Stimulated activated memory B cell treated with anti-CD40 and anti-IgM and Interleukin-4, amounts not matched to agents 10 μg/mL and 1 μg/mL and 100 μg/mL, for 72 hours (primary cell): Measurements from ENCODE around the gene LRCH1.

Experiments
- ATAC-seq: fragments of 150-1000 bp; cut with Tn5 transposase; 2 replicates; pipeline ENCODE4 v1.10.0; 2021
- H3K27ac Mint-ChIP-seq: one replicate; pipeline ENCODE4 v1.8.0; 2022; ENCODE audit warnings: mild to moderate bottlenecking, mixed read lengths
- H3K27me3 Mint-ChIP-seq: one replicate; pipeline ENCODE4 v1.8.0; 2022; ENCODE audit warnings: mixed read lengths
- H3K36me3 Mint-ChIP-seq: one replicate; pipeline ENCODE4 v1.8.0; 2022; ENCODE audit warnings: mixed read lengths
- H3K4me1 Mint-ChIP-seq: one replicate; pipeline ENCODE4 v1.8.0; 2022; ENCODE audit warnings: mixed read lengths
- H3K4me3 Mint-ChIP-seq: one replicate; pipeline ENCODE4 v1.8.0; 2022; ENCODE audit warnings: mild to moderate bottlenecking, moderate library complexity, mixed read lengths
- H3K9me3 Mint-ChIP-seq: one replicate; pipeline ENCODE4 v1.8.0; 2022; ENCODE audit warnings: mixed read lengths

The LRCH1 gene

DNA sequence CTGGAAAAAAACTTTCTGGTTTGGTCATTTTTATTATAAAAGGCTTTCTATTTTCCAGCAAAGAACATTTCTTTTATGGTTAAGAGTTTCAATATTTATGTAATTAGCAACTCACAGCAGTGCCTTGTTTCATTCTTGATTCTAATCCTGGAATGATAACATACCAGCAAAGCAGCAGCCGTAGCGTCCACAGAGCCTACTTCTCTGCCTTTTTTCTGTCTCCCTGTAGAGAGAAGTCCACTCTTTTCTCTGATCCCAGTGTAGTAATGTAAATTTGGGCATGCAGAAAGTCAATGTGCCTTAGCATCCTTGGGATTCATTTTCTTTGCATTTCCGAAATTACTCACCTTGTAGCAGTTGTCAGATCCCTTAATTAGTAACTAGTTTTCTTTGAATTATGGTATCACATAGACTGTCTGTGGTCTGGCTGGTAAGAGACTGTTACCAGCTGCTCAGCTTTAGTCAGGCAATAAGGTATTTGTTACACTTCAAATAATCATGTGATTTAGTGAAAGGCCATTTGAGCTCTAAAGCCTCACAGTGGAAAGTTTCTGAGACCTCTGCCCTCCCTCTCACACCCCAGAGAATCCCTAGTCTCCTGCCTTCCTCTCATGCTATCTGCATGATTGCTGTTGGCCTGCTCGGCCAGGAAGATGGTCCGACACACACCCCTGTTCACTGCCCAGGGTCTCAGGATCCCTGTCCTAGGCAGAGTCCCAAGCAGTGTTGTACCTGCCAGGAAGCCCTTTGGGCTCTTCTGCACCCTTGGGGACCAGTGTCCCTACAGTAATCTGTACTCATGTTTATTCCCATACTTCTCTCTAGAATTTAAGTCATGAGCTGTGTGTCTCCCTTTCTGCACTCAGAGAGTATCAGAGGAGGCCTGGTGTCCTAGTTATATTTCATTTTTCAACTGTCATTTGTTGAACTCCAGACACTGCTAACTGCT is 86.3 kb downstream of the LRCH1 start:
- Mint-ChIP-seq H3K36me3 (peaks cover 23% of the 10 kb centered on the region), H3K4me1 (peaks cover 79% of the 10 kb centered on the region), H3K4me3 (no peak overlapping the region), H3K27me3 (no peaks in the 10 kb centered on the region), H3K27ac (peak overlapping the region; percentile 53), H3K9me3 (no peaks in the 10 kb centered on the region)
- ATAC-seq = peak; percentile 73

DNA sequence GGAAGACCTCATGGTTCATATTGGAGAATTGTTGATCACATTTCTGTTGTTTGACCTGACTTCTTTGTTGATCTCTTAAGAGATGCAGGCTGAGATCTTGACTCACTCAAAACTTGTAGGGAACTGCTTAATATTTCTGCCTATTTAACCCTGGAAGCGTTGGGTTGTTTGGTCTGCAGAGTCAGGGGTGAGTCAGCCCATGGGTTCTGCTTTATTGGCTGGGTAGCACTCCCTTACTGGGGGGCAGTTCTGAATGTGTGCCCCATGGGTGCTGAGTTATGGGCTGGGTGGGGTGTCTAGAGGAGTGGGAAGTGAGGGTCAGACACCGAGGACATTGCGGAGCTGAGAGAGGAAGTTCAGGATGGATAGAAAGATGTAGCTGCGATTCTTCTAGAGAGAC is 87.9 kb downstream of the LRCH1 start:
- Mint-ChIP-seq H3K4me1 (peaks cover 67% of the 10 kb centered on the region), H3K27ac (peak overlapping the region; percentile 53), H3K9me3 (no peaks in the 10 kb centered on the region), H3K4me3 (no peak overlapping the region), H3K27me3 (no peaks in the 10 kb centered on the region), H3K36me3 (peaks cover 16% of the 10 kb centered on the region)
- ATAC-seq = no peak

DNA sequence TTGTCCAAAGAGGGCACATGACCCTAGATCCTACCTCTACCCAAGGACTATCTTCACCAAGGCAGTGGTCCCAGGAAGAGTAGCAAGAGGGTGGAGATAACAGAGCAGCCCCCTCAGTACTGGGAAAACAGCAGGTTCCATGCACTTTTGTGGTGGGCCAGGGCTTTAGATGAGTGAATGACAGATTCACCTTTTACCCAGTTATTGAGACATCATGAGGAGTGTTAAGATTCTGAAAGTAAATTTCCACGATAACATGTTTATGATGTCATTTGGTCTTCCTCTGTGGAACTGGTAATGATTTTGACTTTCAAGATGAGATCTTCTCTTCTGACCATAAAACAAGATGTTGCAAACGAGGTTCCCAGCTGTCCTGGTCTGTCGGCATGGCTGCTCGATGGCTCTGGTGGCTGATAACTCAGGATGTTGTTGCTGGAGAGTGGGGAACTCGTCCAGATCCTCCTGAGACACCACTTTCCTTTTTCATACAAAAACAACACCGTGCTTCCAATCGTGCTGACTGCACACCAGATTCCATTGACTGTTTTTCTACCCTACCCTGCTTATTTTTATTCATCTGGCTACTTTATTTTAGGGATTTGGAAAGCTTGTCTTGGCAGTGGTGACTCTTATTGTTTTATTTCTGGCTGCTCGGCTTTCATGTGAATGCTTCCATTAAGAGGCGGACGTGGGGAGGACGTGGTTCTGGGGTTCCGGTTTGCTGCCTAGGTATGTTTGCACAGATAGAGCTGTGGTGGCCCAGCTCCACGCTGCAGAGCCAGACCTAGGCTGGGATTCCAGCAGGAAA is 88.5 kb downstream of the LRCH1 start:
- Mint-ChIP-seq H3K27ac (peak overlapping the region; percentile 53), H3K9me3 (no peaks in the 10 kb centered on the region), H3K27me3 (no peaks in the 10 kb centered on the region), H3K36me3 (peaks cover 11% of the 10 kb centered on the region), H3K4me1 (peaks cover 64% of the 10 kb centered on the region), H3K4me3 (no peak overlapping the region)
- peak; percentile 21 for ATAC-seq

DNA sequence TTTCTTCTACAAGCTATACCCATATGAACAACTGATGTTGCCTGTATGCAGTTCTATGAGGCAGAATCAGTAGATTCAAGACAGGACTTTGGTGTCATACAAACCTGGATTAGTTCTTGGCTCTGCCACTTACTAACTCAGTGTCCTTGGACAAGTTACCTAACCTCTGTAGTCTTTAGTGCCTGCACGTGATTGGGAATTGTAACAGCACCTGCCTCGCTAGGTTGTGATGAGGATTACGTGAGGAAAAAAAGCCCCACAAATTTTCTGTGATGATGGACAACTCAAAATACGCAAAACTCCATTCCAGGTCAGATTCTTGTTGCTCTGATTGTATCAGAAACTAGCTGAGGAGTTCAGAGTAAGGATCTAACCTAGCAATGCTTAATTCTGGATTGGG is 89.3 kb downstream of the LRCH1 start:
- Mint-ChIP-seq H3K9me3 (no peaks in the 10 kb centered on the region), H3K4me3 (no peak overlapping the region), H3K27me3 (no peaks in the 10 kb centered on the region), H3K27ac (peak overlapping the region; percentile 53), H3K36me3 (peaks cover 4% of the 10 kb centered on the region), H3K4me1 (peaks cover 64% of the 10 kb centered on the region)
- no peak for ATAC-seq

DNA sequence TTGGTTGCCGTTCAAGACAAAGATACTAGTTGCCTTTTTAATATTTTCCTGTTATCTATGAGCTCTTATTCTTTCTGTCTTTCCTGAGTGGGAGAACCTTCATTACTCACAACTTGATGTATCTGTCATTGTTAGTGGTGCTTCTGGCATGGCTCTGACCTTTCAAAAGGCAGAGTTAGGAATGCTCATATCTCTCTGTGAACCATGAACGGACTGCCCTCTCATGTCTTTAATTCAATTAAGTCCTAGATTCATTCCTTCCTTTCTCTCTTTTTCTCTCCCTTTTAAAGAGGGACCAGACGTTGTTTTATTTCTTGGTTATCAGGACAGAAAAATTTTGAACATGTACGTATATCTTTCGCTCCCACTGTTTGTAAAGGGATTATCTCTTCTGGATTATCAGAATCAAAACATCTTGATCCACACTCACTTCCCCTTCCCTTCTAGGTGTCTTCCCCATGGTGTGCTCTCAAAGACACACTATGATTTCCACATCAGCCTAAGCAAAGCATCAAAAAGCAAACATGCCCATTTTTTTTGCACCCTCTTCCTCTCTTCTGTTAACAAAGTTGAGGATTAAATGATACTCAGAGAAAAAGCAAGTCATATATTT is 90.3 kb downstream of the LRCH1 start:
- no peak overlapping the region for H3K27ac Mint-ChIP-seq
- H3K4me1 Mint-ChIP-seq = peaks cover 69% of the 10 kb centered on the region
- ATAC-seq = no peak
- H3K27me3 Mint-ChIP-seq = no peaks in the 10 kb centered on the region
- H3K36me3 Mint-ChIP-seq = no peaks in the 10 kb centered on the region
- H3K9me3 Mint-ChIP-seq = no peaks in the 10 kb centered on the region
- H3K4me3 Mint-ChIP-seq = no peak overlapping the region

DNA sequence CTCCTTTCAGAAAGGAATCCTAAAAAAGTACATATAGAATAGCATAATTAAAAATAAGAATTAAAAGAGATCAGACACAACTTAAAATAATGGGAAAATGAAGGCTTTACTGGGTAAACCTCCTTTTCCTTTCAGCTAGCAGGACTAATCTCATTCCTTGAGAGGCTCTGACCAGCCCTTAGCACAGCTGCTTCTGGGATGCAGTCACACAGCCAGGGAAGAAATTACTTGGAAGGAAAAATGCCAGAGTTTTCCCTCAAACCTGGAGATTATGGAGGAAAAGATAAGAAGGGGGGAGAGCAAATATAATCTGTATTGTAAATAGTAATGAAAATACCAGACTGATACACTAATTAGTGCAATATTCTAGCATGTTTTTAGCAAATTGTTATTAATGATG is 91.8 kb downstream of the LRCH1 start:
- ATAC-seq = no peak
- H3K4me3 Mint-ChIP-seq = no peak overlapping the region
- H3K36me3 Mint-ChIP-seq = no peaks in the 10 kb centered on the region
- peaks cover 72% of the 10 kb centered on the region for H3K4me1 Mint-ChIP-seq
- no peaks in the 10 kb centered on the region for H3K27me3 Mint-ChIP-seq
- H3K27ac Mint-ChIP-seq = no peak overlapping the region
- H3K9me3 Mint-ChIP-seq = no peaks in the 10 kb centered on the region

DNA sequence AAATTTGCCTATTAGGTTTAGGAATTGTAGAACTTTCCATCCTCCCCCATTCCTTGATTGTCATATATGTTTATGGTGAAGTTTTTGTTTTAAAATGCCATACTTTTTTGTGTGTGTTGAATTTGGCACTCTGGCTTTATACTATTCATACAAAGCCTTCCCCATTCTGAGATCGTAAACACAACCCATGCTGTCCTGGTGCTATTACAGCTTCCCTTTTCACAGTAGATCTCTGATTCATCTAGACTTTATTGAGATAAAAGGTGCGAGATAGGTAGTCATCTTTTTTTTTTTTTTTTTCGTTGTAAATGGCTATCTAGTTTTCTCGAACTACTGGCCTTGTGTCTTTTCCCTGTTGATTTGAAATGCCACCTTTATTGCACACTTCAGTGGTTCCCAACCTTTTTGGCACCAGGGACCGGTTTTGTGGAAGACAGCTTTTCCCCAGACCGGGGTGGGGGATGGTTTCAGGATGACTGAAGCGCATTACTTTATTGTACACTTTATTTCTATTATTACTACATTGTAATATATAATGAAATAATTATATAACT is 94.6 kb downstream of the LRCH1 start:
- Mint-ChIP-seq H3K4me1 (peaks cover 61% of the 10 kb centered on the region), H3K36me3 (peaks cover 3% of the 10 kb centered on the region), H3K4me3 (peak overlapping the region; percentile 4), H3K27me3 (no peaks in the 10 kb centered on the region), H3K9me3 (no peaks in the 10 kb centered on the region), H3K27ac (peak overlapping the region; percentile 2)
- peak; percentile 77 for ATAC-seq

DNA sequence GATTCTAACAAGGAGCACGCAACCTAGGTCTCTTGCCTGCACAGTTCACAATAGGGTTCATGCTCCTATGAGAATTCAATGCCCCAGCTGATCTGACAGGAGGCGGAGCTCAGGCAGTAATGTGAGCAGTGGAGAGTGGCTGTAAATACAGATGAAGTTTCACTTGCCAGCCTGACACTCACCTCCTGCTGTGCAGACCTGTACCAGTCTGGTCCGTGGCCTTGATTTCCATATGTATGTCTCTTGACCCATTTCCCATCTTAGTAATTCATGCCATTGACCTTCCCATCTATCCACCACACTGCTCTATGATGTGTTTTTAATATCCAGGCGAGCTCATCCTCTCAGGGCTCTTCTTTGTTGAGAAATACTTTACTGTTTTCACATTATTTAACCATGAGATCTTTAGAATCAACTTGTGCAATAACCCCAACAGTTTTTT is 95.2 kb downstream of the LRCH1 start:
- peaks cover 9% of the 10 kb centered on the region for H3K36me3 Mint-ChIP-seq
- peak; percentile 83 for ATAC-seq
- no peaks in the 10 kb centered on the region for H3K9me3 Mint-ChIP-seq
- peak overlapping the region; percentile 24 for H3K4me3 Mint-ChIP-seq
- H3K4me1 Mint-ChIP-seq = peaks cover 55% of the 10 kb centered on the region
- H3K27ac Mint-ChIP-seq = no peak overlapping the region
- H3K27me3 Mint-ChIP-seq = no peaks in the 10 kb centered on the region

DNA sequence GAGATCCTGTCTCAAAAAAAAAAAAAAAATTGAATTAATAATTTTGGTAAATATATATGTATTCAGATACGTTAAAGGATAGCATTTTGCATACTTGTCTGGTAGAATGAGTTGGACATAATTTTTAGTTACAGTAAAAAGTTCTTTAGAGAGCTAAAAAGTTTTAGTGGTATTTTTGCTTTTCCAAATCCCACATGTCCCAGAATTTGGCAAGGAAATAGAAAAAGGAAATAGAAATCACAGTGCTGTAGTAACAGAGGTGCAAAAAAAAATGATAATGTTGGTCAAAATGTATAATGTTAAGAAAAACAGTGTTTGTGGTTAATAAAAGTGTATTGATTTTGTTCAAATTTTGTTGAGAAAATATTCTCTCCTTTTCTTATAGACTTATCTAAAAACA is 96.8 kb downstream of the LRCH1 start:
- H3K27me3 Mint-ChIP-seq = no peaks in the 10 kb centered on the region
- H3K4me1 Mint-ChIP-seq = peaks cover 49% of the 10 kb centered on the region
- H3K36me3 Mint-ChIP-seq = peaks cover 22% of the 10 kb centered on the region
- no peaks in the 10 kb centered on the region for H3K9me3 Mint-ChIP-seq
- no peak overlapping the region for H3K4me3 Mint-ChIP-seq
- H3K27ac Mint-ChIP-seq = no peak overlapping the region
- no peak for ATAC-seq

DNA sequence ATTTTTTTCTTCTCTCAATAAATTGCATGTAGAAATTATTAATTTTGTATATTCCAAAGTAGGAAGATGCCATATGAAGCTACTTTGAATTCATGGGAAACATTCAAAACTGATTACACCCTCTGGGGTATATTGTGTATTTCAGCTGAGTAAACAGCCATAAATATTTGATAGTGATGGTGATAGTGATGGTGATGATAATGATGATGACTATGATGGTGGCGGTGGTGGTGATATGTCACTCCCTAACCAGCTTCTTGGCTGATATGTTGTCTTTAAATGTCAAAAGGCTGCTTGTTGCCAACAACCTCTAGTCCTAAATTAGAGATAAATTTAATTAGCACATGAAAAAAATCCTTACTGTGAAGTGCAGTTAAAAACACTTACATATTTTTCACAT is 102.0 kb downstream of the LRCH1 start:
- no peaks in the 10 kb centered on the region for H3K27me3 Mint-ChIP-seq
- no peak overlapping the region for H3K27ac Mint-ChIP-seq
- no peaks in the 10 kb centered on the region for H3K9me3 Mint-ChIP-seq
- peaks cover 22% of the 10 kb centered on the region for H3K36me3 Mint-ChIP-seq
- H3K4me1 Mint-ChIP-seq = peaks cover 23% of the 10 kb centered on the region
- ATAC-seq = no peak
- H3K4me3 Mint-ChIP-seq = no peak overlapping the region

DNA sequence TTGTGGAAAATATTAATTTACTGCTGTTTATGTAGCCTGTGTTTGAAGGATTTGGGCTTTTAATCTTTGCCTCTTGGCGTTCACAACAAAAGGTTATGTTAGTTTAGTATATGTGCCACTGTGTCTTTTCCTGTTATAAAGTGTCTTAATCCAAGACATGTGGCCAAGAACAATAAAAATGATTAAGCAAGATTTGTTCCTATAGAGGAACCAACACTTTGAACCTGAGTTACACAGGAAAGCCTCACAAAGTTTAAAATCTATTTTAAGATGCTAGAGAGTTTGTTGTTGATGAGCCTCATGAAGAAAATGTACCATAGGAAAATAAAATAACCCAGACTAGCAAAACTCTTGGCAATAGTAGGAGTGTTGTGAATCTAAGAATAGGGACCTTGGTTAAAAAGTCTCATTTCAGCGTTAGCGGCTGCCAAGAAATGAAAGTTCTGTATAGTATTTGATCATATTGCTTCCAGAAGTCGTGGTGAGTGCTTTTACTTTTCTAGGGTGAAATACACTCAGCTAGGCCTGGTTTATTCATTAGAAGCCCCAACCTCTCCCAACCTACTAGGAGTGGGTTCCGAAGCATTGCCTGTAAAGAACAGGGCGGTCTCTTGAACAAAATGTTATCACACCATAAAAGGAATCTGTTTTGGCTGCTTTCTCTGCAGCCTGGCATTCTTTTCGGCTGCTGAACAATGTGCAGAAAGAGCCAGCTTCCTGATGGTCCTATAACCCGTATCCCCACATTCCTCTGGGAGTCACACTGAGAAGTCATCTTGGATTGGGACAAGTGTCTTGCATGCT is 102.6 kb downstream of the LRCH1 start:
- H3K36me3 Mint-ChIP-seq = peaks cover 26% of the 10 kb centered on the region
- ATAC-seq = no peak
- H3K4me1 Mint-ChIP-seq = peaks cover 22% of the 10 kb centered on the region
- no peak overlapping the region for H3K4me3 Mint-ChIP-seq
- H3K9me3 Mint-ChIP-seq = peaks cover 2% of the 10 kb centered on the region
- peak overlapping the region; percentile 24 for H3K27ac Mint-ChIP-seq
- H3K27me3 Mint-ChIP-seq = no peaks in the 10 kb centered on the region

DNA sequence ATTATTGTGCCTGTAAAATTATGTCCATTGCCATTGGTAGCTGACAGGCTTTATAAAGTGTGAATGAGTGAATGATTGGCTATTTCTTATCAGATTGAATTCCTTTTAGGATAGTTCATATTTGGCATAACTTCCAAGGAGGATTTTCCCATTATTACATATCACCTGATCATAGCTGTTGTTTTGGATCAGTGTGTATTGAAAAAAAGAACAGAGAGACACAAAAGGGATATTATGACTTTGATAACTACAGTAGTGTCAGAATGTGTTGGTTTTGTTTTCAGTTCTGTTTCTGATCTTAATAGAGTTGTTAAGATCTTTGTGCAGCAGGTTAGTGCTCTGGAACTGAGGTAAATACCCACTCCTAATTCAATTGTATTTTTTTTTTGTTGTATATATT is 103.8 kb downstream of the LRCH1 start:
- peak overlapping the region; percentile 24 for H3K27ac Mint-ChIP-seq
- H3K36me3 Mint-ChIP-seq = peaks cover 34% of the 10 kb centered on the region
- peak; percentile 77 for ATAC-seq
- no peaks in the 10 kb centered on the region for H3K27me3 Mint-ChIP-seq
- H3K4me1 Mint-ChIP-seq = peaks cover 21% of the 10 kb centered on the region
- no peak overlapping the region for H3K4me3 Mint-ChIP-seq
- H3K9me3 Mint-ChIP-seq = peaks cover 3% of the 10 kb centered on the region

DNA sequence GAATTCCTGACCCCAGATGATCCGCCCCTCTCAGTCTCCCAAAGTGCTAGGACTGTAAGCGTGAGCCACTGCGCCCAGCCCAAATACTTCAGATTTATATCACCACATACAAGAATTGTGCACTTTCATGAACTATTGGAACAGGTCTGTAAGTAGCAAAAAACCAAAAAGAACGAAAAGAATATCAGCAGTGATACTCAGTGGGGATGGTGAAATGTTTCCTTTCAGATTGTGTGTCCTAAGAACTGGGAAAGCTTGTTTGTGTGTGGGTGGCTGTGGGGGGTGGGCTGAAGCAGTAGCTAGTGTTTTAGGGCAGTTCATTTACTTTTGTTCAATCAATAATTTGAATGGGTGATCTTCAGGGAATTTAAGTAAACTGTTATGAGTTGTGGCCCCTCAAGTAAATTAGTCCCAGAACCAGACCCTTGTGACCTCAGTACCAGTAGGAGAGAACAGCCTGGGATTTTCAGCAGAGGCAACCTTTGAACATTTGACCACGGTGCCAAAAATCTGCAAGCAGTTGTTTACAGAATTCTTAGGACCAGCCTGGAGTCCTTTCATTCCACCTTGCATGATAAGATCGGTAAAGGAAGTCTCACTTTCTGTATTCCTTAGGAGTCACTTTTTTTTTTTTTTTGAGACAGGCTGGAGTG is 106.6 kb downstream of the LRCH1 start:
- Mint-ChIP-seq H3K27ac (no peak overlapping the region), H3K4me1 (peaks cover 42% of the 10 kb centered on the region), H3K27me3 (no peaks in the 10 kb centered on the region), H3K36me3 (peaks cover 13% of the 10 kb centered on the region), H3K9me3 (peaks cover 3% of the 10 kb centered on the region), H3K4me3 (no peak overlapping the region)
- no peak for ATAC-seq

DNA sequence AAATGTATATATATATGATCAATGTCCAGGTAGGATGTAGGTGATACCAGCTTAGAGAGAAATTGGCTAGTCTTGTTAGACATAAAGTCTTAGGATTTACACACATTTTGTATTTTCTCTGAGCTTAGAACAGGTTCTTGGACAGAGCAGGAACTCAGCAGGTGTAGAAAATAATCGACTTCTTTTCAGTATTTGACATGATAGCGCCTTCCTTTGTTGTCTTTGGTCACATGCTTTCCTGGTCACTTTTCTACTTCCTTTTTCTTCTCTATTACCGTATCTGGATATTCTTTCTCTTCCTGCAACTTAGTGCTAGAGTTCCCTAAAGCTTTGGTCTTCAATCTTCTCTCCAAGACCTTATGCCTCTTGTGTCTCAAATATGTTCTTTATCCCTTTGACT is 107.4 kb downstream of the LRCH1 start:
- ATAC-seq = no peak
- H3K4me3 Mint-ChIP-seq = no peak overlapping the region
- H3K36me3 Mint-ChIP-seq = peaks cover 12% of the 10 kb centered on the region
- H3K4me1 Mint-ChIP-seq = peaks cover 46% of the 10 kb centered on the region
- H3K27me3 Mint-ChIP-seq = no peaks in the 10 kb centered on the region
- peak overlapping the region; percentile 17 for H3K27ac Mint-ChIP-seq
- peaks cover 3% of the 10 kb centered on the region for H3K9me3 Mint-ChIP-seq
